Neutrophil (primary cell): ENCODE results near the gene DMWD.

Source experiments
- H3K27ac ChIP-seq: fragments of 200-600 bp; sonication (generic); 2 replicates; pipeline ENCODE4 v1.5.1; 2016; ENCODE audit warnings: mild to moderate bottlenecking, moderate library complexity
- H3K27me3 ChIP-seq: fragments of 200-600 bp; sonication (generic); 2 replicates; pipeline ENCODE4 v1.6.0; 2016; ENCODE audit warnings: mild to moderate bottlenecking
- H3K36me3 ChIP-seq: fragments of 200-600 bp; sonication (generic); 2 replicates; pipeline ENCODE4 v1.5.1; 2017
- H3K4me1 ChIP-seq, 2 experiments: fragments of 200-600 bp in 1 of 2; sonication (generic) in 1 of 2; 1 replicate in 1 of 2; 2 replicates in 1 of 2; pipeline versions ENCODE4 v1.5.1 to v1.6.1; 2013 to 2016; ENCODE audit warnings: low read depth in 1 of 2, low read length in 1 of 2, mild to moderate bottlenecking in 1 of 2, moderate library complexity in 1 of 2; ENCODE audit not compliant: control insufficient read depth in 1 of 2, insufficient read depth in 1 of 2
- H3K4me3 ChIP-seq, 2 experiments: fragments of 200-600 bp in 1 of 2; sonication (generic) in 1 of 2; 1 replicate in 1 of 2; 2 replicates in 1 of 2; pipeline ENCODE4 v1.5.1; 2013 to 2016; ENCODE audit warnings: low read depth in 1 of 2, low read length in 1 of 2, mild to moderate bottlenecking in 1 of 2, moderate library complexity in 1 of 2
- H3K9me3 ChIP-seq: fragments of 200-600 bp; sonication (generic); 2 replicates; pipeline ENCODE4 v1.5.1; 2016
- CTCF ChIP-seq: fragments of 200-600 bp; sonication (generic); IDR thresholded peaks from 2 replicates; pipeline ENCODE4 v1.5.1; 2016; ENCODE audit warnings: antibody characterized with exemption

DMWD gene

GRCh38 chr19:45792470-45793177, at the start of gene DMWD:
Gene DMWD (minus strand): TSS chr19:45792845. CDS start chr19:45792756, 89 bp downstream.
- Histone ChIP-seq H3K4me3 (peak within 1 kb of the TSS; percentile 54 to 57), H3K27ac (peak within 1 kb of the TSS; percentile 45), H3K9me3 (no peaks in the 10 kb centered on the region), H3K27me3 (peaks cover 89% of the 10 kb centered on the region), H3K36me3 (no peaks in the 10 kb centered on the region), H3K4me1 (peaks cover 21 to 33% of the 10 kb centered on the region in 2 experiments)
- TF ChIP-seq CTCF: no peak

- Histone ChIP-seq H3K4me1 (no peaks in the 10 kb centered on the region), H3K9me3 (peaks cover 3% of the 10 kb centered on the region), H3K27me3 (no peaks in the 10 kb centered on the region), H3K27ac (no peak overlapping the region), H3K36me3 (peaks cover 96% of the 10 kb centered on the region), H3K4me3 (no peak overlapping the region)
- no peak for TF ChIP-seq CTCF
These were observed 49.6 kb upstream of the DMWD start for GRCh38 chr19:45842198-45842597.

- TF ChIP-seq CTCF: no peak
- Histone ChIP-seq H3K27ac (no peak overlapping the region), H3K36me3 (peaks cover 94% of the 10 kb centered on the region), H3K9me3 (no peaks in the 10 kb centered on the region), H3K4me3 (no peak overlapping the region), H3K4me1 (no peaks in the 10 kb centered on the region), H3K27me3 (no peaks in the 10 kb centered on the region)
These were observed 42.3 kb upstream of the DMWD start for GRCh38 chr19:45834970-45835369.

GRCh38 chr19:45828945-45829344, 36.3 kb upstream of the DMWD start:
- peaks cover 95% of the 10 kb centered on the region for H3K36me3 ChIP-seq
- H3K4me3 ChIP-seq: no peak overlapping the region
- TF ChIP-seq CTCF: no peak
- no peak overlapping the region for H3K27ac ChIP-seq
- H3K27me3 ChIP-seq: no peaks in the 10 kb centered on the region
- no peaks in the 10 kb centered on the region for H3K4me1 ChIP-seq
- H3K9me3 ChIP-seq: no peaks in the 10 kb centered on the region

GRCh38 chr19:45828523-45828922, 35.9 kb upstream of the DMWD start:
- no peaks in the 10 kb centered on the region for H3K9me3 ChIP-seq
- H3K4me1 ChIP-seq: no peaks in the 10 kb centered on the region
- no peak overlapping the region for H3K27ac ChIP-seq
- peaks cover 95% of the 10 kb centered on the region for H3K36me3 ChIP-seq
- H3K27me3 ChIP-seq: no peaks in the 10 kb centered on the region
- H3K4me3 ChIP-seq: no peak overlapping the region
- TF ChIP-seq CTCF: no peak
